ENCODE results near the gene PEAK1.
A peak's percentile ranks its signal among the peaks of the same experiment; 100 is the strongest.

PEAK1 gene

DNA sequence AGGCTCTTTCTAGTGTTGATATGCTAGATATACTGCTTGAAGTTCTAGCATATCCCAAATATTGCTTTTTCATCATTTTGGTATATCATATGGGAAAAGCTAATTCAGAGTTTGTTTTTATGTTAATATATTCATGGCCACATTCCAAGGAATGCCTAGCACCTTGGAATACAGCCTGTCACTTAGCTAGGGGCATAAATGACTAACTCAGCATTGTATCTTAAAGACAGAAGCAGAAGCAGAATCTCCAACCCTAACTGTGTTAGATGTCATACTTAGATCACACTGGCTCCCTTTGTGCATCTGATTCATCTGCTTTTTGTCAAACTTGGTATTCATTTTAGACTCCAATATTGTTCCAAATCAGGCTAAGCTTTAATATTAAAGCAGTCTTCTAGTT, 218.2 kb downstream of the PEAK1 start:
- DNase-seq (ENCODE audit: low read depth), result no peak
- no peak overlapping the region for H3K4me3 ChIP-seq (ENCODE audit: control insufficient read depth, low read depth, low read length)
- no peak for TF ChIP-seq CTCF (conservative IDR thresholded peaks at IDR 0.05; ENCODE audit: control insufficient read depth, insufficient read depth, low read depth, low read length)

- no peak for DNase-seq (ENCODE audit: low read depth)
- TF ChIP-seq CTCF (conservative IDR thresholded peaks at IDR 0.05; ENCODE audit: control insufficient read depth, insufficient read depth, low read depth, low read length), result no peak
- no peak overlapping the region for H3K4me3 ChIP-seq (ENCODE audit: control insufficient read depth, low read depth, low read length)
Measured at GRCh38 chr15:77196381-77196780, 223.5 kb downstream of the PEAK1 start.

- H3K4me3 ChIP-seq (ENCODE audit: control insufficient read depth, low read depth, low read length), result no peak overlapping the region
- TF ChIP-seq CTCF (conservative IDR thresholded peaks at IDR 0.05; ENCODE audit: control insufficient read depth, insufficient read depth, low read depth, low read length), result no peak
- DNase-seq (ENCODE audit: low read depth), result no peak
Measured at GRCh38 chr15:77195586-77195985, 224.3 kb downstream of the PEAK1 start.

- H3K4me3 ChIP-seq (ENCODE audit: control insufficient read depth, low read depth, low read length), result no peak overlapping the region
- DNase-seq (ENCODE audit: low read depth), result no peak
- no peak for TF ChIP-seq CTCF (conservative IDR thresholded peaks at IDR 0.05; ENCODE audit: control insufficient read depth, insufficient read depth, low read depth, low read length)
Measured at GRCh38 chr15:77192451-77192850, 227.5 kb downstream of the PEAK1 start.

DNA sequence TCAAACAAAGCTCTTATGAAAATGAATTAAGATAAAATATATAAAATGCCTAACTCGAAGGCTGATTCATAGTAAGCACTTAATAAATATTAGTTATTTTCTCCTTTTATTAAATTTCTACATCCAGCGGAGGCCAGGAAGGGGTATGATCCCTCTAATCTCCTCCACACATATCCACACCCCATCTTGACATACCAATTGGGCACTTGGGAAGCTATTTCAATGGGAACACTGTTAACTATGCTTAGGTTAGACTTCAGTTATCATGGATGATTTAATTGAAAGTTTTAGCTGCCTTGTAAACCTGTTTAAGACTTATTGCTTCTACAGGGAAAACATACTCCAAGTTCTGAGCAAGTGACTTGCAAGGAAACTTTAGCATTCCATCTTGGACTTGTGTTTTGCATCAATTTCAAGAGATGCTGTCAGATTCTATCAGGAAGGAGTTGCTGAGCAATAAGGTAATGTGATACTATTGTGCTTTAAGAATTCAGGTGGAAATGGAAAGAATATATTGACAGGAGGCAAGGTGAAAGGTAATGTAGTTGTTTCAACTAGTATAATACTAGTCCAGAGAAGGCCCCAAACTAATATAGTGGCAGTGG, 228.6 kb downstream of the PEAK1 start:
- no peak overlapping the region for H3K4me3 ChIP-seq (ENCODE audit: control insufficient read depth, low read depth, low read length)
- no peak for TF ChIP-seq CTCF (conservative IDR thresholded peaks at IDR 0.05; ENCODE audit: control insufficient read depth, insufficient read depth, low read depth, low read length)
- DNase-seq (ENCODE audit: low read depth), result no peak

GRCh38 chr15:77187751-77188464, 232.0 kb downstream of the PEAK1 start:
- no peak overlapping the region for H3K4me3 ChIP-seq (ENCODE audit: control insufficient read depth, low read depth, low read length)
- peak; percentile 68 for DNase-seq (ENCODE audit: low read depth)

More at GRCh38 chr15:77187751-77188464, 232.0 kb downstream of the PEAK1 start:
- no peak for TF ChIP-seq CTCF (conservative IDR thresholded peaks at IDR 0.05; ENCODE audit: control insufficient read depth, insufficient read depth, low read depth, low read length)
